GM18861 (cell line): ENCODE measurements around the gene FHOD3.

Experiments used
- ATAC-seq: cut with Tn5 transposase; IDR thresholded peaks from one replicate; pipeline ENCODE4 v1.9.1; 2021; ENCODE audit not compliant: unreplicated experiment

Gene FHOD3

GRCh38 chr18:36297417-36298125, at the start of gene FHOD3:
TSS of gene FHOD3 (plus strand) at chr18:36297713. CDS start at chr18:36297836, 123 bp downstream.
- no peak for ATAC-seq

GRCh38 chr18:36249392-36249791, 48.1 kb upstream of the FHOD3 start:
- ATAC-seq: no peak

GRCh38 chr18:36250827-36251226, 46.7 kb upstream of the FHOD3 start:
- ATAC-seq: no peak

- no peak for ATAC-seq
Observed at GRCh38 chr18:36255072-36255698, 42.3 kb upstream of the FHOD3 start.

- no peak for ATAC-seq
Observed at GRCh38 chr18:36256094-36256493, 41.4 kb upstream of the FHOD3 start.

- no peak for ATAC-seq
Observed at GRCh38 chr18:36262971-36263370, 34.5 kb upstream of the FHOD3 start.

GRCh38 chr18:36264283-36264682, 33.2 kb upstream of the FHOD3 start:
- ATAC-seq: no peak

- no peak for ATAC-seq
Observed at GRCh38 chr18:36265015-36265414, 32.5 kb upstream of the FHOD3 start.

GRCh38 chr18:36269157-36269556, 28.4 kb upstream of the FHOD3 start:
- ATAC-seq: no peak

- no peak for ATAC-seq
Observed at GRCh38 chr18:36271153-36271552, 26.4 kb upstream of the FHOD3 start.

GRCh38 chr18:36273347-36273746, 24.2 kb upstream of the FHOD3 start:
- no peak for ATAC-seq

- no peak for ATAC-seq
Observed at GRCh38 chr18:36274083-36274715, 23.3 kb upstream of the FHOD3 start.

GRCh38 chr18:36275561-36275960, 22.0 kb upstream of the FHOD3 start:
- ATAC-seq: no peak

- no peak for ATAC-seq
Observed at GRCh38 chr18:36279001-36279400, 18.5 kb upstream of the FHOD3 start.

GRCh38 chr18:36281936-36282335, 15.6 kb upstream of the FHOD3 start:
- ATAC-seq: no peak

- no peak for ATAC-seq
Observed at GRCh38 chr18:36283448-36283847, 14.1 kb upstream of the FHOD3 start.

- no peak for ATAC-seq
Observed at GRCh38 chr18:36284268-36284667, 13.2 kb upstream of the FHOD3 start.

GRCh38 chr18:36284671-36285295, 12.7 kb upstream of the FHOD3 start:
- ATAC-seq: no peak

GRCh38 chr18:36287653-36288052, 9.9 kb upstream of the FHOD3 start:
- no peak for ATAC-seq

- ATAC-seq: no peak
Observed at GRCh38 chr18:36288689-36289088, 8.8 kb upstream of the FHOD3 start.

GRCh38 chr18:36294031-36294430, 3.5 kb upstream of the FHOD3 start:
- ATAC-seq: no peak

- ATAC-seq: no peak
Observed at GRCh38 chr18:36295214-36295613, 2.3 kb upstream of the FHOD3 start.
